SH-SY5Y (cell line): Measurements from ENCODE around the gene FAM234A.

Experiments used
- GATA2 ChIP-seq: IDR thresholded peaks from 2 replicates; pipeline ENCODE4 v1.6.1; 2011; ENCODE audit warnings: mild to moderate bottlenecking, low read depth, low read length
- GATA3 ChIP-seq: IDR thresholded peaks from 2 replicates; pipeline ENCODE4 v1.6.1; 2011; ENCODE audit warnings: low read depth, mild to moderate bottlenecking, low read length, moderate library complexity

GRCh38 chr16:280991-281659, 46.5 kb downstream of the FAM234A start:
- TF ChIP-seq GATA2 (no peak), GATA3 (no peak)
